HepG2 (cell line): Measurements from ENCODE around the gene GRIP2. TPM values are rescaled to one million over a fixed set of nuclear protein-coding genes. Genes with fewer than 3 reads are reported as not detected.

Source experiments
- ATAC-seq: fragments of 200-7000 bp; cut with Tn5 transposase; 3 replicates; pipeline ENCODE4 v1.9.1; 2020; ENCODE audit warnings: mild to moderate bottlenecking, moderate library complexity
- BruUV-seq: library from RNA; stranded (reverse); fragments of 400-500 nt; replicated peaks from 2 replicates; lab custom pipeline; 2021; lab: Mats Ljungman, UMichigan
- CTCF ChIA-PET: fragments of 300-600 bp; formaldehyde crosslinking; extraction: SDS; loops from one replicate; lab custom pipeline; 2021; ENCODE audit warnings: low total read pairs, inconsistent platforms, low intra/inter-chr PET ratio; lab: Yijun Ruan, JAX
- POLR2A ChIA-PET: fragments of 350-600 bp; sonication (Branson Sonifier 250); formaldehyde crosslinking; loops from one replicate; lab custom pipeline; 2020; ENCODE audit warnings: antibody characterized with exemption, inconsistent platforms; lab: Yijun Ruan, JAX
- DNase-seq: peaks from one replicate; pipeline ENCODE4 v3.0.0-alpha.2; 2015; ENCODE audit warnings: low spot score
- FAIRE-seq: peaks from 3 replicates; lab custom pipeline; 2011; peaks lifted over from hg19 to GRCh38; lab: Jason Lieb, UNC
- H2AFZ ChIP-seq: one replicate; pipeline ENCODE4 v1.6.1; 2011; ENCODE audit warnings: low read length, inconsistent platforms
- H3K27ac ChIP-seq: fragments of 300-600 bp; 3 replicates; pipeline ENCODE4 v1.8.0; 2011; ENCODE audit warnings: mixed run types, mild to moderate bottlenecking, mixed read lengths, low read length, inconsistent platforms; ENCODE audit not compliant: insufficient read depth; ENCODE audit errors: extremely low read length
- H3K27me3 ChIP-seq, 2 experiments: fragments of 200-600 bp in 1 of 2; 2 replicates in 1 of 2; 3 replicates in 1 of 2; pipeline versions ENCODE4 v1.6.0 to v1.8.0; 2011; ENCODE audit warnings: low read length in 2 of 2, mild to moderate bottlenecking in 2 of 2, moderate library complexity in 2 of 2, inconsistent platforms in 1 of 2; ENCODE audit not compliant: insufficient read depth in 2 of 2, control insufficient read depth in 1 of 2
- H3K36me3 ChIP-seq, 2 experiments: fragments of 200-600 bp in 1 of 2; replicated peaks in 1 of 2; 2 replicates in 1 of 2; 3 replicates in 1 of 2; pipeline versions ENCODE4 v1.5.1 to v1.8.0; 2011; ENCODE audit warnings: low read length in 2 of 2, inconsistent platforms in 1 of 2; ENCODE audit not compliant: insufficient read depth in 2 of 2, control insufficient read depth in 1 of 2
- H3K4me1 ChIP-seq: 2 replicates; pipeline ENCODE4 v1.5.1; 2012; ENCODE audit warnings: low read length, inconsistent platforms; ENCODE audit not compliant: insufficient read depth
- H3K4me2 ChIP-seq: 2 replicates; pipeline ENCODE4 v1.6.0; 2011; ENCODE audit warnings: low read depth, low read length, inconsistent platforms
- H3K4me3 ChIP-seq, 3 experiments: fragments of 200-600 bp in 1 of 3; sonication (generic), shearing (Covaris generic) in 1 of 3; replicated peaks in 1 of 3; 2 replicates each; pipeline ENCODE4 v1.5.1; 2011 to 2016; ENCODE audit warnings: low read length in 3 of 3, inconsistent platforms in 2 of 3, low read depth in 2 of 3, mild to moderate bottlenecking in 2 of 3, control low read depth in 1 of 3, mixed read lengths in 1 of 3; ENCODE audit not compliant: insufficient read depth in 1 of 3
- H3K79me2 ChIP-seq: one replicate; pipeline ENCODE4 v1.6.1; 2011; ENCODE audit warnings: low read length, inconsistent platforms; ENCODE audit not compliant: insufficient read depth
- H3K9ac ChIP-seq: 2 replicates; pipeline ENCODE4 v1.6.0; 2011; ENCODE audit warnings: mild to moderate bottlenecking, low read depth, low read length, inconsistent platforms; ENCODE audit not compliant: insufficient read depth
- H3K9me3 ChIP-seq: 2 replicates; pipeline ENCODE4 v1.5.1; 2012; ENCODE audit warnings: mild to moderate bottlenecking, low read length
- H4K20me1 ChIP-seq: 2 replicates; pipeline ENCODE4 v1.6.0; 2011; ENCODE audit warnings: inconsistent platforms, mild to moderate bottlenecking, low read length, moderate library complexity; ENCODE audit not compliant: insufficient read depth
- CBX5 ChIP-seq: sonication (generic); formaldehyde crosslinking; IDR thresholded peaks from 2 replicates; pipeline ENCODE4 v1.4.0; 2020; ENCODE audit warnings: missing genetic modification reagents, borderline replicate concordance
- HIVEP1 ChIP-seq: sonication (generic); formaldehyde crosslinking; IDR thresholded peaks from 2 replicates; pipeline ENCODE4 v1.4.0; 2020; ENCODE audit warnings: mild to moderate bottlenecking, missing genetic modification reagents
- NONO ChIP-seq, 2 experiments: fragments of 450-650 bp in 1 of 2; sonication (generic) in 1 of 2; formaldehyde crosslinking in 1 of 2; IDR thresholded peaks in 1 of 2; conservative IDR thresholded peaks in 1 of 2; 2 replicates each; pipeline versions ENCODE4 v1.6.1 to v1.8.0; 2017 to 2022; ENCODE audit warnings: mild to moderate bottlenecking in 1 of 2, missing genetic modification reagents in 1 of 2, moderate library complexity in 1 of 2
- SRSF9 ChIP-seq: fragments of 200-400 bp; formaldehyde crosslinking; IDR thresholded peaks from 2 replicates; pipeline ENCODE4 v1.6.1; 2018; ENCODE audit warnings: borderline replicate concordance, mild to moderate bottlenecking, low read depth, low read length; ENCODE audit not compliant: insufficient read depth, poor library complexity, severe bottlenecking
- ZNF562 ChIP-seq: sonication (generic); formaldehyde crosslinking; IDR thresholded peaks from 2 replicates; pipeline ENCODE4 v1.8.0; 2022; ENCODE audit warnings: missing genetic modification reagents, borderline replicate concordance
- ZNF629 ChIP-seq: sonication (generic); formaldehyde crosslinking; conservative IDR thresholded peaks from 2 replicates; pipeline ENCODE4 v1.5.0; 2020; ENCODE audit warnings: missing genetic modification reagents
- WGBS: methylation state at CpG from one replicate; pipeline ENCODE4 v1.1.6; 2017; ENCODE audit warnings: low lambda C conversion rate; 5-methylcytosine and 5-hydroxymethylcytosine counted together
- in situ Hi-C: cut with HindIII; loops from 2 replicates; pipeline ENCODE4 v1.10.0; 2017; ENCODE audit warnings: low pct_unique_long_range_greater_than_20kb; ENCODE audit not compliant: extremely low pct_ligation_motif_present
- intact Hi-C: fragments of 100-400 bp; cut with micrococcal nuclease; formaldehyde crosslinking; loops from one replicate; pipeline ENCODE4 v1.10.0; 2022; ENCODE audit not compliant: unreplicated experiment
- polyA plus RNA-seq, 8 experiments: library from polyadenylated mRNA; depleted of rRNA in 3 of 8; stranded (reverse) in 7 of 8; unstranded in 1 of 8; fragments of >200 nt; fragmentation: Illumina TruSeq in 4 of 8; extraction: Trizol in 4 of 8; gene quantifications; 2 replicates each; pipeline versions ENCODE4 v1.2.1 to v1.2.3, GENCODE V29; 2011 to 2016; ENCODE audit warnings: low read depth in 4 of 8, missing spikeins in 1 of 8, mixed read lengths in 1 of 8; ENCODE audit not compliant: insufficient read depth in 1 of 8
- total RNA-seq, 5 experiments: library from RNA; depleted of rRNA; stranded (reverse); fragments of >200 nt; fragmentation: Illumina TruSeq; extraction: Trizol; gene quantifications; 2 replicates each; pipeline ENCODE4 v1.2.3, GENCODE V29; 2016; ENCODE audit warnings: low read depth in 1 of 5

The GRIP2 gene
- total and polyA plus RNA-seq, 2 of the 13 experiments (the other 11 are each of a cell fraction or from before 2014, with no cell fraction given) = 0.11 to 0.24 TPM

DNA sequence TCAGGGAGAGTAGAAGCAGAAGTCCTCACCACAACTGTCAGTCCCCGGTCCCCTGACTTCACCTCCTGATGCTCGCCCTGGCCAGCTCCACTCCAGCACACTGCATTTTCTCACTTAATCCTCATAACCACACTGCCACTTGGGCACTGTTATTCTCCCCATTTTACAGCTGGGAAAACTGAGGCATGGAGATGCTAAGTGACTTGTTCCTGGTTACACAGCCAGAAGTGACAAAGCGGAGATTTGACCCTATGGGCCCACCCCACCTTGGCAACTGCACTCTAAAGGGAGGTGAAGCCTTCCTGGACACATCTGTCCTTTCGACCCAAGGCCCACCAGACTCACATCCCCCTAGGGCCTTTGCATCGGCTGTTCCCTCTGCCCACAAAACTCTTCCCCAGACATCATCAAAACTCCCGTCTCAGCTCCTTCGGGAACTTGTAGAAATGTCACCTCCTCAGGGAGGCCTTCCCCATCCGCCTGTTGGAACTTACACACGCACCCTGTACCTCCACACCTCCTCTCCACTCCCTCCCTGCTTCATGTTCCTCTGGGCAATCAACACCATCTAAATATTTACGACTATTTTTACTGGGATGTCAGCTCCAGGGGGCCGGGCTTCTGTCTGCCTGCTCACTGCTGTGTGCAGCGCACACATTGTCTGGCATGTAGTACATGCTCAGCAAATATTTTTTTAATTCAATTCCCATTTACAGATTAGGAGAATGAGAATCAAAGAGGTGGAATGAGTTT is 3.1 kb downstream of the GRIP2 start:
- in situ Hi-C loops (no loop called here), intact Hi-C loops (no loop called here)
- H3K9me3 ChIP-seq = no peaks in the 10 kb centered on the region
- 38% methylated on average over 12 of the region's 12 CpGs for WGBS
- BruUV-seq = no TSS peak
- H3K4me1 ChIP-seq = no peaks in the 10 kb centered on the region
- H2AFZ ChIP-seq = no peak overlapping the region
- H4K20me1 ChIP-seq = no peaks in the 10 kb centered on the region
- no peaks in the 10 kb centered on the region for H3K79me2 ChIP-seq
- H3K4me2 ChIP-seq = no peak overlapping the region
- no peak overlapping the region for H3K4me3 ChIP-seq
- no peak for ATAC-seq
- TF ChIP-seq ZNF629 (CRISPR knock-in tag) = peak; percentile 78
- TF ChIP-seq HIVEP1 = no peak
- no peaks in the 10 kb centered on the region for H3K36me3 ChIP-seq
- H3K27me3 ChIP-seq = peaks cover 6 to 28% of the 10 kb centered on the region in 2 experiments; a peak in 4 of 5 replicates
- H3K27ac ChIP-seq = no peak overlapping the region
- no peak overlapping the region for H3K9ac ChIP-seq
- no peak for DNase-seq
- ChIA-PET POLR2A (no interaction called here), CTCF (no interaction called here)
- no peak for FAIRE-seq

DNA sequence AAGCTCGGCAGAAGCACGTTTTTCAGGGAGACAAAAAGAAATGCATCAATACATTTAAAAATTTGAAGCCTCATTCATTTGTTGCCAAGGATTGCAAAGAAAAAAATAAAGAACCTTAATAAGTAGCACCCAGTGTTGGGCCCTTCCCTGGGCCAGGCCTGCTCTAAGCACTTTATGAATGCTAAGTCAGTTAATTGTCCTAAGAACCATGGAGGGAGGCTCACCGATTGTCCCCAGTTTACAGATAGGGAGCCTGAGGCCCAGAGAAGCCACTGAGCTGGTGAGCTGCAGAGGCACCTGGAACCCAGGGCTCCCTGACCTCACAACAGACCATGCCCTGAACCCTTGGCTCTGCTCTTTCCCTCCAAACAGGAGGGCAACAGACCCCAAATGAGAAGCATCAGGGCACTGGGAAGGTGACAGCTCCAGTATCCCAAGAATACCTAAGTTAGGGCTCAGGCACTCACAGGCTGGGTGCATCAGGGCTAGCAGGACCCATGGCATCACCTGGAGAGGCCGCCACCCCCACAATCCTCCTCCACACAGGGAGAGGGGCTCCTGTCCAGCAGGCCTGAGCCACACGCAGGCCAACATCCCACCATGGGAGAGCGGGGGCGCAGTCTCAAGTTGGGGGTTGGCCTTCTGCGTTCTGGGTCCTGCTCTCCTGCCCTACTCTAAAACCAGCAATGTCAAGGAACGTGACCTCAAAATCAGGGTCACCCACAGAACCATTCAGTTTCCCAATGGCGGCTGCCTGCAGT is 3.9 kb downstream of the GRIP2 start:
- Histone ChIP-seq H3K27ac (no peak overlapping the region), H3K9ac (no peak overlapping the region), H3K4me1 (no peaks in the 10 kb centered on the region), H3K9me3 (no peaks in the 10 kb centered on the region), H3K79me2 (no peaks in the 10 kb centered on the region), H4K20me1 (no peaks in the 10 kb centered on the region), H2AFZ (no peak overlapping the region), H3K4me3 (no peak overlapping the region), H3K4me2 (no peak overlapping the region), H3K27me3 (peaks cover 8 to 25% of the 10 kb centered on the region in 2 experiments; a peak in 4 of 5 replicates), H3K36me3 (no peaks in the 10 kb centered on the region)
- in situ Hi-C loops = no loop called here
- ATAC-seq (no peak), DNase-seq (no peak), FAIRE-seq (no peak)
- no TSS peak for BruUV-seq
- CTCF ChIA-PET = no interaction called here
- TF ChIP-seq ZNF562 (CRISPR knock-in tag) (no peak), SRSF9 (no peak), NONO (IDR thresholded peaks at IDR 0.05) (no peak), NONO (CRISPR knock-in tag; conservative IDR thresholded peaks at IDR 0.05) (no peak), CBX5 (no peak)
- 35% methylated on average over 4 of the region's 10 CpGs for WGBS
- POLR2A ChIA-PET = no interaction called here
- intact Hi-C loops = no loop called here
